Trophoblast cell (in vitro differentiated cells and primary cell): ENCODE data around the gene CRADD.
"Not testable (repeated sequence)": the region's sequence is repeated elsewhere in the genome, so short reads cannot be mapped to it uniquely, and the experiment has no call there.

Experiments used
- DNase-seq, 2 donors: peaks; one replicate each; pipeline ENCODE4 v3.0.0-alpha.2; 2016
- H2AFZ ChIP-seq: 2 replicates; pipeline ENCODE4 v1.6.1; 2013; ENCODE audit warnings: low read length, moderate library complexity, mild to moderate bottlenecking; ENCODE audit not compliant: insufficient read depth, poor library complexity
- H2AK5ac ChIP-seq: 2 replicates; pipeline ENCODE4 v1.6.1; 2013; ENCODE audit warnings: mild to moderate bottlenecking, low read length
- H2BK120ac ChIP-seq: 2 replicates; pipeline ENCODE4 v1.6.1; 2013; ENCODE audit warnings: low read length, mild to moderate bottlenecking, moderate library complexity; ENCODE audit not compliant: insufficient read depth, poor library complexity
- H2BK12ac ChIP-seq: 2 replicates; pipeline ENCODE4 v1.6.1; 2013; ENCODE audit warnings: mild to moderate bottlenecking, low read length, moderate library complexity
- H2BK5ac ChIP-seq: 2 replicates; pipeline ENCODE4 v1.6.1; 2013; ENCODE audit warnings: low read length, low read depth, moderate library complexity, mild to moderate bottlenecking; ENCODE audit not compliant: poor library complexity
- H3K14ac ChIP-seq: 2 replicates; pipeline ENCODE4 v1.6.1; 2013; ENCODE audit warnings: mild to moderate bottlenecking, low read length
- H3K18ac ChIP-seq: 2 replicates; pipeline ENCODE4 v1.6.1; 2013; ENCODE audit warnings: mild to moderate bottlenecking, low read length
- H3K23ac ChIP-seq: 2 replicates; pipeline ENCODE4 v1.6.1; 2013; ENCODE audit warnings: low read length
- H3K27ac ChIP-seq: 2 replicates; pipeline ENCODE4 v1.5.1; 2013; ENCODE audit warnings: low read depth, mild to moderate bottlenecking, inconsistent platforms, low read length, moderate library complexity
- H3K27me3 ChIP-seq: 2 replicates; pipeline ENCODE4 v1.6.1; 2013; ENCODE audit warnings: inconsistent platforms, mild to moderate bottlenecking, low read length, moderate library complexity; ENCODE audit not compliant: insufficient read depth
- H3K36me3 ChIP-seq, 2 experiments: 1 replicate in 1 of 2; 2 replicates in 1 of 2; pipeline ENCODE4 v1.6.1; 2013; ENCODE audit warnings: low read length in 2 of 2, mild to moderate bottlenecking in 2 of 2, moderate library complexity in 1 of 2; ENCODE audit not compliant: insufficient read depth in 2 of 2, control insufficient read depth in 1 of 2
- H3K4ac ChIP-seq: 2 replicates; pipeline ENCODE4 v1.6.1; 2013; ENCODE audit warnings: low read depth, mild to moderate bottlenecking, low read length, moderate library complexity
- H3K4me1 ChIP-seq, 2 experiments: 1 replicate in 1 of 2; 2 replicates in 1 of 2; pipeline ENCODE4 v1.6.1; 2013; ENCODE audit warnings: low read length in 2 of 2, mild to moderate bottlenecking in 2 of 2, moderate library complexity in 1 of 2; ENCODE audit not compliant: insufficient read depth in 2 of 2, control insufficient read depth in 1 of 2
- H3K4me2 ChIP-seq: 2 replicates; pipeline ENCODE4 v1.6.1; 2013; ENCODE audit warnings: inconsistent platforms, mild to moderate bottlenecking, low read length, moderate library complexity
- H3K4me3 ChIP-seq: 2 replicates; pipeline ENCODE4 v1.5.1; 2013; ENCODE audit warnings: mild to moderate bottlenecking, low read depth, low read length, inconsistent platforms
- H3K79me1 ChIP-seq: one replicate; pipeline ENCODE4 v1.6.1; 2013; ENCODE audit warnings: low read length
- H3K79me2 ChIP-seq: 2 replicates; pipeline ENCODE4 v1.6.1; 2013; ENCODE audit warnings: low read length, mild to moderate bottlenecking; ENCODE audit not compliant: control insufficient read depth, insufficient read depth, poor library complexity
- H3K9ac ChIP-seq: 2 replicates; pipeline ENCODE4 v1.6.1; 2013; ENCODE audit warnings: mild to moderate bottlenecking, low read length
- H3K9me3 ChIP-seq: 2 replicates; pipeline ENCODE4 v1.6.1; 2013; ENCODE audit warnings: low read depth, mild to moderate bottlenecking, control low read depth, inconsistent platforms, low read length; ENCODE audit not compliant: insufficient read depth
- H4K12ac ChIP-seq: 2 replicates; pipeline ENCODE4 v1.6.1; 2013; ENCODE audit warnings: low read depth, mild to moderate bottlenecking, low read length, moderate library complexity
- H4K8ac ChIP-seq: 2 replicates; pipeline ENCODE4 v1.6.1; 2013; ENCODE audit warnings: low read depth, mild to moderate bottlenecking, low read length, moderate library complexity
- H4K91ac ChIP-seq: one replicate; pipeline ENCODE4 v1.6.1; 2013; ENCODE audit warnings: low read depth, mild to moderate bottlenecking, low read length, moderate library complexity
- WGBS: extraction: QIAGEN DNeasy Blood & Tissue Kit; methylation state at CpG from one replicate; pipeline ENCODE4 v1.1.7; 2013; ENCODE audit warnings: missing lambda C conversion rate; ENCODE audit not compliant: insufficient read length, insufficient coverage; ENCODE audit errors: extremely low coverage; 5-methylcytosine and 5-hydroxymethylcytosine counted together

CRADD gene

DNA sequence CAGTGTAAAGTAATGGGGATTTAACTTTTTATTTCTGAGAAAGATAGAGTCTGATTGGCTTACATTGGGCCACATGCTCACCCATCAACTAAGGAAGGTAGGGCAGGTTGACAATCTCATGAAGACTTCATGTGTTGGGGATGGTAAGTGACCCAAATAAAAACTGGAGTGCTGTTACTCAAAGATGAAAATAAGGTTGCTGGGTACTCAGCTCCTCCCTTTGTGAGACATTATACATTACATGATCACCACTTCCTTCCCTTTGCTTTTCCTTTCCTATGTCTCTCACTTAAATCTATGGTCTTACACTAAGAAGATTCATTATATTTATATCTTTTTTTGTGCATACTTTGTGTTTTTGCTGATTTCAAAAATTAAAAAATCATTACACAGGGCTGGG, 247.2 kb downstream of the CRADD start:
- H2AFZ ChIP-seq = no peak overlapping the region
- no peak overlapping the region for H2BK5ac ChIP-seq
- H3K23ac ChIP-seq = no peak overlapping the region
- no peak overlapping the region for H3K4me2 ChIP-seq
- no peaks in the 10 kb centered on the region for H3K36me3 ChIP-seq
- H3K18ac ChIP-seq = no peak overlapping the region
- H3K4me3 ChIP-seq = no peak overlapping the region
- H3K79me1 ChIP-seq = no peaks in the 10 kb centered on the region
- no peaks in the 10 kb centered on the region for H3K9me3 ChIP-seq
- H3K27ac ChIP-seq = no peak overlapping the region
- no peak overlapping the region for H3K14ac ChIP-seq
- no peak overlapping the region for H2BK12ac ChIP-seq
- H3K79me2 ChIP-seq = no peaks in the 10 kb centered on the region
- no peak overlapping the region for H2AK5ac ChIP-seq
- no peak overlapping the region for H3K9ac ChIP-seq
- DNase-seq = no peak
- no peak overlapping the region for H4K8ac ChIP-seq
- H3K4me1 ChIP-seq = no peaks in the 10 kb centered on the region
- H3K27me3 ChIP-seq = no peaks in the 10 kb centered on the region
- H4K12ac ChIP-seq = no peak overlapping the region
- no peak overlapping the region for H4K91ac ChIP-seq
- no peak overlapping the region for H3K4ac ChIP-seq
- H2BK120ac ChIP-seq = no peak overlapping the region

DNA sequence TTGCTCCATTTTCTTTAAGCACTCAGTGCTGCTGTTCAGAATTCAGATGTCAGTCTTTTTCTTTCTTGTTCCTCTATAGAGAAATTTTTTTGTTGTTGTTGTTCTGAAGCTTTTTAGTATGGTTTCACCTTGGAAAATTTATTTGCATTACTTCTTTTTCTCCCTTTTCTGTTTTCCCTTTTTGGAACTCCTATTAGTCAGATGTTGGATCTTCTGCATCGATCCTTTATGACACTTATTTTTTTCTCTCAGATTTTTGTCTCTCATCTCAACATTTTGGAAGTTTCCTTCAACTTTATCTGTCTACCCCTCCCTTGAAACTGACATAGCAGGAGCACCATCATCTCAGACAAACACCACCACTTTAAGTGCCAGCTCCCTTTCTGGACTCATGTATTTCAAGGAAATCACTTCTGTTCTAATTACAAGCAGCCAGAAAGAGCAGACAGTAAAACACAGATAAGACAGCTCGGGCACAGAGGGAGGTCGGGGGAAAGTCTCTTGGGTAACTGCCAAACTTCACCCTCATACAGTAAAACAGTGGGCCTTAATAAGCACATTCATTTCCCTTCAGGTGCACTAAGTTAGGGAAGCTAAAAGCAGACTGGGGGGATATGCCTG, 248.5 kb downstream of the CRADD start:
- no peaks in the 10 kb centered on the region for H3K36me3 ChIP-seq
- H3K9me3 ChIP-seq = no peaks in the 10 kb centered on the region
- H2BK5ac ChIP-seq = no peak overlapping the region
- H3K9ac ChIP-seq = no peak overlapping the region
- H2BK12ac ChIP-seq = no peak overlapping the region
- no peaks in the 10 kb centered on the region for H3K79me1 ChIP-seq
- no peak overlapping the region for H2BK120ac ChIP-seq
- H3K79me2 ChIP-seq = no peaks in the 10 kb centered on the region
- H2AK5ac ChIP-seq = no peak overlapping the region
- no peak for DNase-seq
- H3K4ac ChIP-seq = no peak overlapping the region
- no peaks in the 10 kb centered on the region for H3K4me1 ChIP-seq
- H2AFZ ChIP-seq = no peak overlapping the region
- H4K8ac ChIP-seq = no peak overlapping the region
- no peak overlapping the region for H4K12ac ChIP-seq
- H3K27me3 ChIP-seq = no peaks in the 10 kb centered on the region
- no CpG with 5 or more reads among the region's 3 CpGs for WGBS
- H3K18ac ChIP-seq = no peak overlapping the region
- H3K4me2 ChIP-seq = no peak overlapping the region
- H3K14ac ChIP-seq = no peak overlapping the region
- H3K27ac ChIP-seq = no peak overlapping the region
- no peak overlapping the region for H3K23ac ChIP-seq
- H3K4me3 ChIP-seq = no peak overlapping the region
- H4K91ac ChIP-seq = no peak overlapping the region

DNA sequence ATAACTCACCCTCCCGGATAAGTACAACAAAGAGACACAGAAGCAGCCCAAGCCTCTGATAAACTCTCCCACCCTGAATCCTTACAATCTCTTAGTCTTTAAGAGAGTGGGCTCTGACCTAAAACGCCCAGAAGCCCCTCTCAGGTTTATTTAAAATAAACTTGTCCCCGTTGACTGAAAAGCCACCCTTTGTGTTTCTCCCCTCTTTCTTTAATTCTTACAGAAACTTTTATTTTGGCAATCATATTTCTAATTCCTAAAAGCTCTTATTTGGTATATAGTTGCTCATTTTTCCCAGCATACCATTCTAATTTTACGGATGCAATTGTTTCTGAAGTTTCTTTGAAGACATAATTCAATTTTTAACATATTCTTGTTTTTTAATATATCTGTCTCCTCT, 249.1 kb downstream of the CRADD start:
- Histone ChIP-seq H3K36me3 (no peaks in the 10 kb centered on the region), H3K9me3 (no peaks in the 10 kb centered on the region), H3K27ac (no peak overlapping the region), H3K4me3 (no peak overlapping the region), H4K12ac (no peak overlapping the region), H2BK120ac (no peak overlapping the region), H3K4me2 (no peak overlapping the region), H4K8ac (no peak overlapping the region), H4K91ac (no peak overlapping the region), H2AK5ac (no peak overlapping the region), H3K4ac (no peak overlapping the region), H3K23ac (no peak overlapping the region), H3K9ac (no peak overlapping the region), H3K79me1 (no peaks in the 10 kb centered on the region), H2AFZ (no peak overlapping the region), H3K4me1 (no peaks in the 10 kb centered on the region), H3K14ac (no peak overlapping the region), H2BK12ac (no peak overlapping the region), H3K18ac (no peak overlapping the region), H2BK5ac (no peak overlapping the region), H3K27me3 (no peaks in the 10 kb centered on the region), H3K79me2 (no peaks in the 10 kb centered on the region)
- WGBS = no CpG with 5 or more reads among the region's 4 CpGs
- DNase-seq = no peak

- H2AK5ac ChIP-seq, H4K12ac ChIP-seq, H2AFZ ChIP-seq, H4K91ac ChIP-seq, H2BK12ac ChIP-seq, H3K27ac ChIP-seq, H3K9me3 ChIP-seq, H3K23ac ChIP-seq, H3K9ac ChIP-seq, H3K18ac ChIP-seq, H3K36me3 ChIP-seq, H3K79me2 ChIP-seq, H3K79me1 ChIP-seq, H3K4ac ChIP-seq, H2BK5ac ChIP-seq, H4K8ac ChIP-seq, DNase-seq, H2BK120ac ChIP-seq, H3K14ac ChIP-seq, H3K27me3 ChIP-seq, H3K4me2 ChIP-seq, H3K4me3 ChIP-seq, H3K4me1 ChIP-seq: not testable (repeated sequence)
- WGBS = no CpG with 5 or more reads among the region's 4 CpGs
Observed at GRCh38 chr12:93929081-93929480, 251.9 kb downstream of the CRADD start.
